ENCODE results near the gene TSPYL6. TPM values are rescaled to one million over a fixed set of nuclear protein-coding genes. Genes with fewer than 3 reads are reported as not detected.
A peak's percentile ranks its signal among the peaks of the same experiment; 100 is the strongest.
"Not testable (repeated sequence)": the region's sequence is repeated elsewhere in the genome, so short reads cannot be mapped to it uniquely, and the experiment has no call there.

The TSPYL6 gene
- total RNA-seq, 1 donor from 2014 or later: 0.08 TPM

- intact Hi-C loops (cut with micrococcal nuclease): no loop called here
- no peaks in the 10 kb centered on the region for H3K27me3 ChIP-seq (ENCODE audit: low read depth)
- no peak for TF ChIP-seq CTCF (IDR thresholded peaks at IDR 0.05; ENCODE audit: borderline replicate concordance)
Observed at GRCh38 chr2:54274781-54275242, 18.8 kb upstream of the TSPYL6 start.

GRCh38 chr2:54271843-54272627 is 16.0 kb upstream of the TSPYL6 start:
- DNase-seq: no peak
- Histone ChIP-seq H3K27ac (replicated peaks) (no peak overlapping the region), H3K9me3 (replicated peaks) (no peaks in the 10 kb centered on the region), H3K4me1 (peaks cover 13% of the 10 kb centered on the region), H3K36me3 (peaks cover 7% of the 10 kb centered on the region), H3K27me3 (ENCODE audit: low read depth) (no peaks in the 10 kb centered on the region), H3K4me3 (no peak overlapping the region)
- intact Hi-C loops (cut with micrococcal nuclease): no loop called here
- TF ChIP-seq CTCF (IDR thresholded peaks at IDR 0.05; ENCODE audit: borderline replicate concordance): no peak

More at GRCh38 chr2:54274781-54275242, 18.8 kb upstream of the TSPYL6 start:
- H3K4me1 ChIP-seq: peaks cover 6% of the 10 kb centered on the region
- no peaks in the 10 kb centered on the region for H3K9me3 ChIP-seq (replicated peaks)
- H3K27ac ChIP-seq (replicated peaks): peak overlapping the region; percentile 45
- no peak overlapping the region for H3K4me3 ChIP-seq
- H3K36me3 ChIP-seq: peaks cover 7% of the 10 kb centered on the region
- DNase-seq: no peak

GRCh38 chr2:54271189-54271588 is 15.2 kb upstream of the TSPYL6 start:
- intact Hi-C loops (cut with micrococcal nuclease): no loop called here
- Histone ChIP-seq H3K4me3 (no peak overlapping the region), H3K36me3 (peaks cover 7% of the 10 kb centered on the region), H3K27ac (replicated peaks) (no peak overlapping the region), H3K4me1 (peaks cover 13% of the 10 kb centered on the region), H3K27me3 (ENCODE audit: low read depth) (no peaks in the 10 kb centered on the region), H3K9me3 (replicated peaks) (no peaks in the 10 kb centered on the region)
- no peak for DNase-seq
- no peak for TF ChIP-seq CTCF (IDR thresholded peaks at IDR 0.05; ENCODE audit: borderline replicate concordance)

GRCh38 chr2:54267577-54267976 is 11.5 kb upstream of the TSPYL6 start:
- H3K4me1 ChIP-seq: peaks cover 7% of the 10 kb centered on the region
- no peak for DNase-seq
- TF ChIP-seq CTCF (IDR thresholded peaks at IDR 0.05; ENCODE audit: borderline replicate concordance): no peak
- peak overlapping the region; percentile 17 for H3K27ac ChIP-seq (replicated peaks)
- no peaks in the 10 kb centered on the region for H3K36me3 ChIP-seq
- no peaks in the 10 kb centered on the region for H3K27me3 ChIP-seq (ENCODE audit: low read depth)
- no peak overlapping the region for H3K4me3 ChIP-seq
- H3K9me3 ChIP-seq (replicated peaks): no peaks in the 10 kb centered on the region
- intact Hi-C loops (cut with micrococcal nuclease): no loop called here

GRCh38 chr2:54265081-54265480 is 9.1 kb upstream of the TSPYL6 start:
- DNase-seq; H3K4me1 ChIP-seq; H3K27me3 ChIP-seq (ENCODE audit: low read depth); H3K36me3 ChIP-seq; H3K9me3 ChIP-seq (replicated peaks); intact Hi-C loops (cut with micrococcal nuclease); H3K4me3 ChIP-seq; H3K27ac ChIP-seq (replicated peaks): not testable (repeated sequence)

- DNase-seq: no peak
- H3K36me3 ChIP-seq: no peaks in the 10 kb centered on the region
- no peaks in the 10 kb centered on the region for H3K27me3 ChIP-seq (ENCODE audit: low read depth)
- no peak overlapping the region for H3K4me3 ChIP-seq
- no peak for TF ChIP-seq CTCF (IDR thresholded peaks at IDR 0.05; ENCODE audit: borderline replicate concordance)
- no peak overlapping the region for H3K27ac ChIP-seq (replicated peaks)
- no peaks in the 10 kb centered on the region for H3K4me1 ChIP-seq
- intact Hi-C loops (cut with micrococcal nuclease): no loop called here
- no peaks in the 10 kb centered on the region for H3K9me3 ChIP-seq (replicated peaks)
Observed at GRCh38 chr2:54262015-54262765, 6.2 kb upstream of the TSPYL6 start.

Measured in left ventricle myocardium inferior (tissue), 1 donor.